Measurements from ENCODE around the gene CHD6.

- no peak for TF ChIP-seq SPI1 (IDR thresholded peaks at IDR 0.05; ENCODE audit: borderline replicate concordance, low read depth)
- no peak for TF ChIP-seq CTCF (IDR thresholded peaks at IDR 0.05; ENCODE audit: insufficient read depth, low read length)
- TF ChIP-seq REST (IDR thresholded peaks at IDR 0.05; ENCODE audit: insufficient replicate concordance, low read depth): no peak
- no peak for TF ChIP-seq POLR2AphosphoS5 (IDR thresholded peaks at IDR 0.05; ENCODE audit: low read depth)
- TF ChIP-seq GABPA (IDR thresholded peaks at IDR 0.05; ENCODE audit: low read depth): no peak
Observed at GRCh38 chr20:41415191-41415590, 203.0 kb downstream of the CHD6 start.
